ENCODE measurements around the gene TTK.

The TTK gene

DNA sequence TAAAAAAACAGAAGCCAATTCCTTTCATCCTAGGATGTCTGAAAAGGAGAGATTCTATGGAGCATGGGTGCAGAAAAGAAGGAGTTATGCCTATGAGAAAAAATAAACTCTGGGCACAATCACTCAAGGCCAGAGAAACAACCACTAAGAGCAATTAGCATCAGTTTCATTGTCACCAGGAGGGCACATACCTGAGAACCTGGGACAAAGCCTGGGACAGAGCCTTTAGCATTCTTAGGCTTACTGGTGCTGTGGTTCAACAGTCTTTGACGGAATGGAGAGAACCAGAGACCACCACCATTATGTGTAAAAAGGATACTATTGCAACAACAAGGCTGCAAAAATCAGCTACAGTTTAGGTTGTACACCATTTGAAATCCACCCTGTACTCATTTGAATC, 72.6 kb downstream of the TTK start:
- no peaks in the 10 kb centered on the region for H3K36me3 Mint-ChIP-seq (ENCODE audit: low read depth)
- H3K4me3 Mint-ChIP-seq = no peak overlapping the region
- no peak for ATAC-seq

DNA sequence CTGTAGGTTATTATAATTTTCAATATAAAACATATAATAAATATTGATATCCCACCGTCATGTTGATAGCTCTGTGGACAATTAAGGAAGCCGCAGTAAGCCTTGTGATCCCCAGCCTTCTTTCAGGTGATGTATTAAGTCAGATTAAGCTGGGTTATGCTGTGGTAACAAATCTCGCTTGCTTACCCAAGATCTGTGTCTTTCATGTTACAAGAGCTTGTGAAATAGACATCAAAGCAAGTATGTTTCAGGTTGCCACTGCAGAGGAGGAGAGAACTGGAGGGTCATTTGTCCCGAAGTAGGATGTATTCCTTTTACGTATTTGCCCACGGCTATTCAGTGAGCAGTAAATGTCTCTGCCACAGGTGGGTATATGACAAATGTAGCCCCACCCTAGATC, 84.2 kb downstream of the TTK start:
- no peaks in the 10 kb centered on the region for H3K36me3 Mint-ChIP-seq (ENCODE audit: low read depth)
- no peaks in the 10 kb centered on the region for H3K9me3 Mint-ChIP-seq
- H3K4me1 Mint-ChIP-seq = no peaks in the 10 kb centered on the region
- no peak for ATAC-seq
- no peak overlapping the region for H3K27ac Mint-ChIP-seq
- no peak overlapping the region for H3K4me3 Mint-ChIP-seq
- H3K27me3 Mint-ChIP-seq = no peaks in the 10 kb centered on the region
- DNase-seq = no peak

More for the DNA sequence above, 72.6 kb downstream of the TTK start:
- Mint-ChIP-seq H3K27me3 (peaks cover 11% of the 10 kb centered on the region), H3K27ac (no peak overlapping the region), H3K4me1 (no peaks in the 10 kb centered on the region), H3K9me3 (peaks cover 5% of the 10 kb centered on the region)
- DNase-seq = no peak

DNA sequence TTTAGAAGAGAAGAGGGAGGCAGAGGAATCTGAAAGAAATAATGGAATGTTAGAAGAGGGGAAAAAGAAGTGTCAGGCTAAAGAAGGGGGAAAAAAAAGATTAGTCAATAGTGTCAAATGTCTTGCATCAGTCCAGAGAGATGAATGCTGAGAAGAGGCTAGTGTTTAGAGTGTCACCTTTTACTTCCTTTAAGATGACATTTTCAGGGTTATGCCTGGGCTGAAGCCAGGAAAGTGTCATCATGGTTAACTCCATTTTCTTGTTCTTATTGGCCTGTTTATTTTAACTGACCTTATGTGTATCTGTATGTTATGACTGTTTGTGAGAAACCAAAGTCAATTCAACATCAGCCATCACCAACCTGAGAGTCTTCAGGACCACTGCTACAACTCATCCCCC, 87.1 kb downstream of the TTK start:
- no peak overlapping the region for H3K27ac Mint-ChIP-seq
- no peaks in the 10 kb centered on the region for H3K9me3 Mint-ChIP-seq
- ATAC-seq (peak; percentile 46), DNase-seq (no peak)
- H3K36me3 Mint-ChIP-seq (ENCODE audit: low read depth) = no peaks in the 10 kb centered on the region
- no peak overlapping the region for H3K4me3 Mint-ChIP-seq
- no peaks in the 10 kb centered on the region for H3K4me1 Mint-ChIP-seq
- H3K27me3 Mint-ChIP-seq = no peaks in the 10 kb centered on the region

Measured in activated naive CD8-positive, alpha-beta T cell treated with anti-CD3 and anti-CD28 coated beads, Interleukin-2, amount 50 U/mL, for 24 hours (primary cell).